ENCODE measurements around the gene PLB1.

Gene PLB1

GRCh38 chr2:28457237-28457636, 38.6 kb upstream of the PLB1 start:
- no peak for TF ChIP-seq CTCF (IDR thresholded peaks at IDR 0.05; ENCODE audit: low read depth, low read length)
- no peak for DNase-seq (ENCODE audit: extremely low read depth, low read depth)

GRCh38 chr2:28461056-28461455, 34.8 kb upstream of the PLB1 start:
- TF ChIP-seq CTCF (IDR thresholded peaks at IDR 0.05; ENCODE audit: low read depth, low read length), result no peak

GRCh38 chr2:28462122-28462521, 33.7 kb upstream of the PLB1 start:
- TF ChIP-seq CTCF (IDR thresholded peaks at IDR 0.05; ENCODE audit: low read depth, low read length), result no peak
- DNase-seq (ENCODE audit: extremely low read depth, low read depth), result no peak

More at GRCh38 chr2:28461056-28461455, 34.8 kb upstream of the PLB1 start:
- no peak for DNase-seq (ENCODE audit: extremely low read depth, low read depth)

GRCh38 chr2:28463211-28463816, 32.5 kb upstream of the PLB1 start:
- no peak for DNase-seq (ENCODE audit: extremely low read depth, low read depth)
- TF ChIP-seq CTCF (IDR thresholded peaks at IDR 0.05; ENCODE audit: low read depth, low read length), result no peak

GRCh38 chr2:28463893-28464292, 32.0 kb upstream of the PLB1 start:
- DNase-seq (ENCODE audit: extremely low read depth, low read depth), result no peak
- no peak for TF ChIP-seq CTCF (IDR thresholded peaks at IDR 0.05; ENCODE audit: low read depth, low read length)

DNA sequence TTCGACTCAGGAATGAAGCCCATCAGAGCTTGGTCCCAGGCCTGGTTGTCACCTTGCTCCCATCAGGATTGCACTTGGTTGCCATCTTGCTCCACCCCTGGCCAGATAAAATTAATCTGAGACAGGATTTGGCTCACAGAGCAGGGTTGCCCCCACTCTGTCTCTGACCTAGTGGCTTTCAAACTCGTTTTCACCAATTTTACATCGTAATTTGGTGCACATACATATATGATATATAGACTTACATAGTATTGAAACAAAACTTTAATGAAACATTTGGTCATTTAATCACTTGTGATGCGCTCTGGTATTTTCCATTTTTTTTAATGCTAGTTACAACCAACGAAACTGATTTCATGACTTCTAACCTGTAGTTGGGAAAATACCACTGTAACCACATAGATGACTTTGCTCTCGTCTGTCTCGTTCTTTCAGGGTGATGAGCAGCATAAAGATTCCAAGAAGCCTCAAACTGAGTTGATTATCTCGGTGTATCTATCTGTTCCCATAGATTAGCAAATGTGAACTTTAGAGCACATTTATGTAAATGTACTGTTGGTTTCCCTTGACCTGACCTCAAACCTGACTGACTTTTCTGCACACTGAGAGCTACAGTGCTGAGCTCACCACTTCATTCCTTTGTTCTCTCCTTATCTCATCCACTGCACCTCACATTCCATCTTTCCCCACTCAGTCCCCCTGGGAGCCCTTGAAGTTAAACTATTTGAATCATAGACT, 30.5 kb upstream of the PLB1 start:
- DNase-seq (ENCODE audit: extremely low read depth, low read depth), result no peak
- no peak for TF ChIP-seq CTCF (IDR thresholded peaks at IDR 0.05; ENCODE audit: low read depth, low read length)

DNA sequence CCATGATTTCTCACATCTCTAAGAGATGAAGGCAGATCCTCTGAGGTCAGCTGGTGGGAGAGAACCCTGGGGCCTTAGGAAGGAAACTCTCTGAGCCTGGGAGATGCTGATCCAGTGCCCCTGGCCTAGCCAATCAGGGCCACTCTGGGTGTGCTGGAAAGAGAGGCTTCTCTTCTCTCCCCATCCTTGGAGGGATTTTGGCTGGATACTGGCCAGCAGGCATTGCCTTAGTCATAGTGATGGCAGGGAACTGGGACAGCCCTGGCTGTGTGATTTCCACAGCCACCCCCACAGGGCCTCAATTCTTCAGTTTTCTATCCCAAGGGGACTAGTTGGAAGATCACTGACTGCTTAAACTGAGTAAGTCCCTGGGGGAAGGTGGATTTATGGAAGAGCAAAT, 26.6 kb upstream of the PLB1 start:
- DNase-seq (ENCODE audit: extremely low read depth, low read depth), result no peak
- no peak for TF ChIP-seq CTCF (IDR thresholded peaks at IDR 0.05; ENCODE audit: low read depth, low read length)
